ENCODE data around the gene MGMT.

Gene MGMT

GRCh38 chr10:129445436-129446182, 21.4 kb upstream of the MGMT start:
- TF ChIP-seq, protein P1, sequence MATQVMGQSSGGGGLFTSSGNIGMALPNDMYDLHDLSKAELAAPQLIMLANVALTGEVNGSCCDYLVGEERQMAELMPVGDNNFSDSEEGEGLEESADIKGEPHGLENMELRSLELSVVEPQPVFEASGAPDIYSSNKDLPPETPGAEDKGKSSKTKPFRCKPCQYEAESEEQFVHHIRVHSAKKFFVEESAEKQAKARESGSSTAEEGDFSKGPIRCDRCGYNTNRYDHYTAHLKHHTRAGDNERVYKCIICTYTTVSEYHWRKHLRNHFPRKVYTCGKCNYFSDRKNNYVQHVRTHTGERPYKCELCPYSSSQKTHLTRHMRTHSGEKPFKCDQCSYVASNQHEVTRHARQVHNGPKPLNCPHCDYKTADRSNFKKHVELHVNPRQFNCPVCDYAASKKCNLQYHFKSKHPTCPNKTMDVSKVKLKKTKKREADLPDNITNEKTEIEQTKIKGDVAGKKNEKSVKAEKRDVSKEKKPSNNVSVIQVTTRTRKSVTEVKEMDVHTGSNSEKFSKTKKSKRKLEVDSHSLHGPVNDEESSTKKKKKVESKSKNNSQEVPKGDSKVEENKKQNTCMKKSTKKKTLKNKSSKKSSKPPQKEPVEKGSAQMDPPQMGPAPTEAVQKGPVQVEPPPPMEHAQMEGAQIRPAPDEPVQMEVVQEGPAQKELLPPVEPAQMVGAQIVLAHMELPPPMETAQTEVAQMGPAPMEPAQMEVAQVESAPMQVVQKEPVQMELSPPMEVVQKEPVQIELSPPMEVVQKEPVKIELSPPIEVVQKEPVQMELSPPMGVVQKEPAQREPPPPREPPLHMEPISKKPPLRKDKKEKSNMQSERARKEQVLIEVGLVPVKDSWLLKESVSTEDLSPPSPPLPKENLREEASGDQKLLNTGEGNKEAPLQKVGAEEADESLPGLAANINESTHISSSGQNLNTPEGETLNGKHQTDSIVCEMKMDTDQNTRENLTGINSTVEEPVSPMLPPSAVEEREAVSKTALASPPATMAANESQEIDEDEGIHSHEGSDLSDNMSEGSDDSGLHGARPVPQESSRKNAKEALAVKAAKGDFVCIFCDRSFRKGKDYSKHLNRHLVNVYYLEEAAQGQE (IDR thresholded peaks at IDR 0.05; ENCODE audit: insufficient replicate concordance, low read depth): no peak
- TF ChIP-seq SPI1 (IDR thresholded peaks at IDR 0.05; ENCODE audit: borderline replicate concordance, low read depth): no peak
- TF ChIP-seq POLR2AphosphoS5 (IDR thresholded peaks at IDR 0.05; ENCODE audit: low read depth): no peak
- TF ChIP-seq GABPA (IDR thresholded peaks at IDR 0.05; ENCODE audit: low read depth): no peak
- TF ChIP-seq CTCF (IDR thresholded peaks at IDR 0.05; ENCODE audit: insufficient read depth, low read length): no peak
- H3K4me3 ChIP-seq (replicated peaks; ENCODE audit: insufficient read depth, low read length): no peak overlapping the region
- H3K27ac ChIP-seq (replicated peaks): no peak overlapping the region
- no peaks in the 10 kb centered on the region for H3K27me3 ChIP-seq (ENCODE audit: insufficient read depth, poor library complexity, severe bottlenecking)
- no peak for DNase-seq (ENCODE audit: low read depth in 1 of 2, low spot score in 1 of 2)

GRCh38 chr10:129446183-129446581, 20.9 kb upstream of the MGMT start:
- DNase-seq (ENCODE audit: low read depth in 1 of 2, low spot score in 1 of 2): no peak
- H3K27ac ChIP-seq (replicated peaks): no peak overlapping the region
- TF ChIP-seq, protein P1 (IDR thresholded peaks at IDR 0.05; ENCODE audit: insufficient replicate concordance, low read depth): no peak
- TF ChIP-seq SPI1 (IDR thresholded peaks at IDR 0.05; ENCODE audit: borderline replicate concordance, low read depth): no peak
- TF ChIP-seq CTCF (IDR thresholded peaks at IDR 0.05; ENCODE audit: insufficient read depth, low read length): no peak
- TF ChIP-seq GABPA (IDR thresholded peaks at IDR 0.05; ENCODE audit: low read depth): no peak
- no peak for TF ChIP-seq POLR2AphosphoS5 (IDR thresholded peaks at IDR 0.05; ENCODE audit: low read depth)
- H3K27me3 ChIP-seq (ENCODE audit: insufficient read depth, poor library complexity, severe bottlenecking): no peaks in the 10 kb centered on the region
- H3K4me3 ChIP-seq (replicated peaks; ENCODE audit: insufficient read depth, low read length): no peak overlapping the region

GRCh38 chr10:129447486-129447885, 19.6 kb upstream of the MGMT start:
- DNase-seq (ENCODE audit: low read depth in 1 of 2, low spot score in 1 of 2): no peak

More at GRCh38 chr10:129447486-129447885, 19.6 kb upstream of the MGMT start:
- Histone ChIP-seq H3K27ac (replicated peaks) (no peak overlapping the region), H3K27me3 (ENCODE audit: insufficient read depth, poor library complexity, severe bottlenecking) (no peaks in the 10 kb centered on the region), H3K4me3 (replicated peaks; ENCODE audit: insufficient read depth, low read length) (no peak overlapping the region)
- TF ChIP-seq POLR2AphosphoS5 (IDR thresholded peaks at IDR 0.05; ENCODE audit: low read depth) (no peak), SPI1 (IDR thresholded peaks at IDR 0.05; ENCODE audit: borderline replicate concordance, low read depth) (no peak), GABPA (IDR thresholded peaks at IDR 0.05; ENCODE audit: low read depth) (no peak), CTCF (IDR thresholded peaks at IDR 0.05; ENCODE audit: insufficient read depth, low read length) (no peak)
- TF ChIP-seq, protein P1 (IDR thresholded peaks at IDR 0.05; ENCODE audit: insufficient replicate concordance, low read depth): no peak
